IMR-90 (cell line): ENCODE data around the gene CD1C. TPM values are rescaled to one million over a fixed set of nuclear protein-coding genes. Genes with fewer than 3 reads are reported as not detected.

Source experiments
- ATAC-seq: fragments of 200-7000 bp; cut with Tn5 transposase; 2 replicates; pipeline ENCODE4 v1.9.1; 2020; ENCODE audit warnings: low read depth, mild to moderate bottlenecking, moderate library complexity
- BruUV-seq: library from RNA; stranded (reverse); fragments of 400-500 nt; replicated peaks from 2 replicates; lab custom pipeline; 2021; lab: Mats Ljungman, UMichigan
- CTCF ChIA-PET: fragments of 300-600 bp; formaldehyde crosslinking; extraction: SDS; loops from one replicate; lab custom pipeline; 2021; ENCODE audit warnings: antibody characterized with exemption; lab: Yijun Ruan, JAX
- POLR2A ChIA-PET: fragments of 300-600 bp; sonication (Branson Sonifier 250); formaldehyde crosslinking; loops from one replicate; lab custom pipeline; 2022; ENCODE audit warnings: antibody characterized with exemption; ENCODE audit not compliant: unreplicated experiment; lab: Charles Lee
- DNase-seq: peaks from one replicate; pipeline ENCODE4 v3.0.0; 2013
- H2AFZ ChIP-seq: replicated peaks from 2 replicates; pipeline ENCODE3; 2013; ENCODE audit warnings: low read length, mild to moderate bottlenecking; ENCODE audit not compliant: poor library complexity
- H2AK5ac ChIP-seq: 2 replicates; pipeline ENCODE4 v1.6.1; 2013; ENCODE audit warnings: low read depth, low read length, inconsistent platforms
- H2AK9ac ChIP-seq: replicated peaks from 2 replicates; pipeline ENCODE3; 2013; ENCODE audit warnings: mild to moderate bottlenecking, low read depth, low read length, moderate library complexity; ENCODE audit not compliant: poor library complexity
- H2BK120ac ChIP-seq: 2 replicates; pipeline ENCODE4 v1.6.1; 2013; ENCODE audit warnings: low read depth, low read length, inconsistent platforms
- H2BK15ac ChIP-seq: 3 replicates; pipeline ENCODE4 v1.6.1; 2013; ENCODE audit warnings: low read depth, low read length, inconsistent platforms
- H2BK20ac ChIP-seq: 2 replicates; pipeline ENCODE4 v1.6.1; 2013; ENCODE audit warnings: low read depth, mild to moderate bottlenecking, inconsistent platforms, low read length, moderate library complexity
- H2BK5ac ChIP-seq: 2 replicates; pipeline ENCODE4 v1.6.1; 2013; ENCODE audit warnings: mild to moderate bottlenecking, low read depth, low read length, inconsistent platforms; ENCODE audit not compliant: poor library complexity, severe bottlenecking
- H3K14ac ChIP-seq: replicated peaks from 2 replicates; pipeline ENCODE4 v1.6.1; 2013; ENCODE audit warnings: low read depth, low read length, inconsistent platforms
- H3K18ac ChIP-seq: 2 replicates; pipeline ENCODE4 v1.6.1; 2013; ENCODE audit warnings: low read depth, low read length, control low read depth
- H3K23ac ChIP-seq: 2 replicates; pipeline ENCODE4 v1.6.1; 2013; ENCODE audit warnings: low read depth, low read length, inconsistent platforms
- H3K27ac ChIP-seq: 2 replicates; pipeline ENCODE4 v1.5.1; 2013; ENCODE audit warnings: mild to moderate bottlenecking, control low read depth, low read length; ENCODE audit not compliant: insufficient read depth
- H3K27me3 ChIP-seq: 2 replicates; pipeline ENCODE4 v1.6.1; 2013; ENCODE audit warnings: low read length; ENCODE audit not compliant: control insufficient read depth, insufficient read depth
- H3K36me3 ChIP-seq: 2 replicates; pipeline ENCODE4 v1.6.1; 2013; ENCODE audit warnings: low read length, mixed read lengths; ENCODE audit not compliant: control insufficient read depth, insufficient read depth
- H3K4ac ChIP-seq: 2 replicates; pipeline ENCODE4 v1.6.1; 2013; ENCODE audit warnings: low read depth, low read length, inconsistent platforms
- H3K4me1 ChIP-seq: 2 replicates; pipeline ENCODE4 v1.6.1; 2013; ENCODE audit warnings: low read length, mixed read lengths; ENCODE audit not compliant: control insufficient read depth, insufficient read depth
- H3K4me2 ChIP-seq: 2 replicates; pipeline ENCODE4 v1.6.1; 2013; ENCODE audit warnings: low read depth, mild to moderate bottlenecking, control low read depth, low read length, moderate library complexity
- H3K4me3 ChIP-seq: 2 replicates; pipeline ENCODE4 v1.5.1; 2013; ENCODE audit warnings: low read depth, mild to moderate bottlenecking, control low read depth, low read length, moderate library complexity; ENCODE audit not compliant: insufficient read depth
- H3K56ac ChIP-seq: 2 replicates; pipeline ENCODE4 v1.6.1; 2013; ENCODE audit warnings: low read length, inconsistent platforms; ENCODE audit not compliant: insufficient read depth; ENCODE audit errors: extremely low read depth
- H3K79me1 ChIP-seq, 2 experiments: 2 replicates each; pipeline ENCODE4 v1.6.1; 2013; ENCODE audit warnings: low read length in 2 of 2, inconsistent platforms in 1 of 2, low read depth in 1 of 2
- H3K9ac ChIP-seq: 2 replicates; pipeline ENCODE4 v1.6.1; 2013; ENCODE audit warnings: low read depth, low read length, control low read depth
- H3K9me1 ChIP-seq: 2 replicates; pipeline ENCODE4 v1.6.1; 2013; ENCODE audit warnings: low read length, inconsistent platforms; ENCODE audit not compliant: insufficient read depth
- H3K9me3 ChIP-seq: 2 replicates; pipeline ENCODE4 v1.6.1; 2013; ENCODE audit warnings: low read length; ENCODE audit not compliant: control insufficient read depth, insufficient read depth
- H4K20me1 ChIP-seq: 2 replicates; pipeline ENCODE4 v1.6.1; 2013; ENCODE audit warnings: low read length, inconsistent platforms; ENCODE audit not compliant: insufficient read depth
- H4K5ac ChIP-seq: 2 replicates; pipeline ENCODE4 v1.6.1; 2013; ENCODE audit warnings: mild to moderate bottlenecking, low read depth, low read length, control low read depth
- H4K8ac ChIP-seq, 2 experiments: 2 replicates each; pipeline ENCODE4 v1.6.1; 2013; ENCODE audit warnings: low read depth in 2 of 2, low read length in 2 of 2, control low read depth in 1 of 2, inconsistent platforms in 1 of 2
- H4K91ac ChIP-seq: 2 replicates; pipeline ENCODE4 v1.6.1; 2013; ENCODE audit warnings: low read depth, low read length, inconsistent platforms; ENCODE audit not compliant: insufficient read depth
- BHLHE40 ChIP-seq: fragments of 150-350 bp; IDR thresholded peaks from 2 replicates; pipeline ENCODE4 v1.6.1; 2016; ENCODE audit warnings: mild to moderate bottlenecking, low read depth, low read length
- CEBPB ChIP-seq: IDR thresholded peaks from 2 replicates; pipeline ENCODE4 v1.6.1; 2012; ENCODE audit warnings: low read depth, low read length, improper control_type of control experiment
- CHD1 ChIP-seq: IDR thresholded peaks from 2 replicates; pipeline ENCODE4 v1.6.1; 2012; ENCODE audit warnings: low read depth, low read length, improper control_type of control experiment
- ELK1 ChIP-seq: fragments of 150-350 bp; IDR thresholded peaks from 2 replicates; pipeline ENCODE4 v1.6.1; 2016; ENCODE audit warnings: low read depth, mild to moderate bottlenecking, low read length, moderate library complexity, borderline replicate concordance
- FOS ChIP-seq: fragments of 150-350 bp; IDR thresholded peaks from 2 replicates; pipeline ENCODE4 v1.6.1; 2016; ENCODE audit warnings: low read depth, low read length
- MAFK ChIP-seq: IDR thresholded peaks from 2 replicates; pipeline ENCODE4 v1.6.1; 2012; ENCODE audit warnings: low read depth, low read length, improper control_type of control experiment
- MXI1 ChIP-seq: IDR thresholded peaks from 2 replicates; pipeline ENCODE4 v1.6.1; 2012; ENCODE audit warnings: low read depth, mild to moderate bottlenecking, low read length, moderate library complexity, borderline replicate concordance
- NFE2L2 ChIP-seq: fragments of 150-350 bp; IDR thresholded peaks from 2 replicates; pipeline ENCODE4 v1.6.1; 2016; ENCODE audit warnings: low read depth, mild to moderate bottlenecking, low read length
- POLR2A ChIP-seq: IDR thresholded peaks from 2 replicates; pipeline ENCODE4 v1.6.1; 2012; ENCODE audit warnings: mild to moderate bottlenecking, low read depth, low read length
- RAD21 ChIP-seq: IDR thresholded peaks from 2 replicates; pipeline ENCODE4 v1.6.1; 2012; ENCODE audit warnings: low read length, improper control_type of control experiment
- RCOR1 ChIP-seq: IDR thresholded peaks from 2 replicates; pipeline ENCODE4 v1.6.1; 2012; ENCODE audit warnings: mild to moderate bottlenecking, low read length, improper control_type of control experiment; ENCODE audit not compliant: insufficient replicate concordance
- RFX5 ChIP-seq: IDR thresholded peaks from 2 replicates; pipeline ENCODE4 v1.8.0; 2012; ENCODE audit warnings: low read depth, mild to moderate bottlenecking, low read length, moderate library complexity
- WGBS, 2 experiments: methylation state at CpG; one replicate each; pipeline versions ENCODE4 v1.1.5 to v1.1.7; 2013; ENCODE audit warnings: missing lambda C conversion rate in 2 of 2; ENCODE audit not compliant: insufficient read length in 1 of 2; ENCODE audit errors: extremely low coverage in 2 of 2; 5-methylcytosine and 5-hydroxymethylcytosine counted together
- dilution Hi-C: fragments of 300-500 bp; cut with HindIII; formaldehyde crosslinking; loops from one replicate; pipeline ENCODE4 v1.14.3; 2018; ENCODE audit warnings: low sequenced_read_pairs; ENCODE audit not compliant: unreplicated experiment
- in situ Hi-C: fragments of 300-500 bp; cut with MboI; formaldehyde crosslinking; loops from 3 replicates; pipeline ENCODE4 v1.14.3; 2019; ENCODE audit warnings: low sequenced_read_pairs, inconsistent platforms, mixed read lengths
- intact Hi-C: fragments of 100-400 bp; cut with micrococcal nuclease; formaldehyde crosslinking; loops from 2 replicates; pipeline ENCODE4 v1.10.0; 2022
- polyA plus RNA-seq, 3 experiments: library from polyadenylated mRNA; depleted of rRNA; stranded (reverse); fragments of >200 nt; gene quantifications; 2 replicates each; pipeline ENCODE4 v1.2.3, GENCODE V29; 2012; ENCODE audit warnings: low replicate concordance in 1 of 3
- total RNA-seq: library from RNA; depleted of rRNA; stranded (reverse); fragments of >200 nt; gene quantifications from 2 replicates; pipeline ENCODE4 v1.2.3, GENCODE V29; 2012
- TF ChIP-seq, protein P1 (sequence below): conservative IDR thresholded peaks from 2 replicates; pipeline ENCODE4 v1.5.1; 2012; ENCODE audit warnings: mild to moderate bottlenecking, low read depth, low read length, improper control_type of control experiment
- TF ChIP-seq, protein P2 (sequence below): fragments of 150-350 bp; IDR thresholded peaks from 2 replicates; pipeline ENCODE4 v1.6.1; 2017; ENCODE audit warnings: mild to moderate bottlenecking, antibody characterized with exemption, low read length, low read depth

Gene CD1C
- total and polyA plus RNA-seq, 2 of the 4 experiments (the other 2 are of a cell fraction) = not detected

- TF ChIP-seq MXI1 (no peak), POLR2A (no peak), BHLHE40 (no peak), CEBPB (no peak), RAD21 (no peak), RFX5 (no peak), NFE2L2 (no peak), MAFK (no peak), RCOR1 (no peak), ELK1 (no peak), CHD1 (no peak), FOS (no peak)
- TF ChIP-seq, protein P1, sequence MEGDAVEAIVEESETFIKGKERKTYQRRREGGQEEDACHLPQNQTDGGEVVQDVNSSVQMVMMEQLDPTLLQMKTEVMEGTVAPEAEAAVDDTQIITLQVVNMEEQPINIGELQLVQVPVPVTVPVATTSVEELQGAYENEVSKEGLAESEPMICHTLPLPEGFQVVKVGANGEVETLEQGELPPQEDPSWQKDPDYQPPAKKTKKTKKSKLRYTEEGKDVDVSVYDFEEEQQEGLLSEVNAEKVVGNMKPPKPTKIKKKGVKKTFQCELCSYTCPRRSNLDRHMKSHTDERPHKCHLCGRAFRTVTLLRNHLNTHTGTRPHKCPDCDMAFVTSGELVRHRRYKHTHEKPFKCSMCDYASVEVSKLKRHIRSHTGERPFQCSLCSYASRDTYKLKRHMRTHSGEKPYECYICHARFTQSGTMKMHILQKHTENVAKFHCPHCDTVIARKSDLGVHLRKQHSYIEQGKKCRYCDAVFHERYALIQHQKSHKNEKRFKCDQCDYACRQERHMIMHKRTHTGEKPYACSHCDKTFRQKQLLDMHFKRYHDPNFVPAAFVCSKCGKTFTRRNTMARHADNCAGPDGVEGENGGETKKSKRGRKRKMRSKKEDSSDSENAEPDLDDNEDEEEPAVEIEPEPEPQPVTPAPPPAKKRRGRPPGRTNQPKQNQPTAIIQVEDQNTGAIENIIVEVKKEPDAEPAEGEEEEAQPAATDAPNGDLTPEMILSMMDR = no peak
- TF ChIP-seq, protein P2, sequence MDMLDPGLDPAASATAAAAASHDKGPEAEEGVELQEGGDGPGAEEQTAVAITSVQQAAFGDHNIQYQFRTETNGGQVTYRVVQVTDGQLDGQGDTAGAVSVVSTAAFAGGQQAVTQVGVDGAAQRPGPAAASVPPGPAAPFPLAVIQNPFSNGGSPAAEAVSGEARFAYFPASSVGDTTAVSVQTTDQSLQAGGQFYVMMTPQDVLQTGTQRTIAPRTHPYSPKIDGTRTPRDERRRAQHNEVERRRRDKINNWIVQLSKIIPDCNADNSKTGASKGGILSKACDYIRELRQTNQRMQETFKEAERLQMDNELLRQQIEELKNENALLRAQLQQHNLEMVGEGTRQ = no peak
- H3K79me1 ChIP-seq = no peaks in the 10 kb centered on the region
- no peak overlapping the region for H2AFZ ChIP-seq
- no TSS peak for BruUV-seq
- H3K4me2 ChIP-seq = no peak overlapping the region
- H2BK20ac ChIP-seq = no peak overlapping the region
- H3K4me3 ChIP-seq = no peak overlapping the region
- H3K36me3 ChIP-seq = no peaks in the 10 kb centered on the region
- no peak overlapping the region for H2AK9ac ChIP-seq
- H3K9me1 ChIP-seq = no peaks in the 10 kb centered on the region
- H3K14ac ChIP-seq = no peak overlapping the region
- no peak overlapping the region for H3K56ac ChIP-seq
- H3K27me3 ChIP-seq = no peaks in the 10 kb centered on the region
- no peak overlapping the region for H3K23ac ChIP-seq
- no peak overlapping the region for H2BK5ac ChIP-seq
- H3K27ac ChIP-seq = no peak overlapping the region
- no peak overlapping the region for H3K9ac ChIP-seq
- H2BK15ac ChIP-seq = no peak overlapping the region
- H4K91ac ChIP-seq = no peak overlapping the region
- DNase-seq = no peak
- WGBS, 2 experiments = 60% methylated on average over 1 of the region's 5 CpGs; no CpG with 5 or more reads in 1 of the 2 experiments
- no peak overlapping the region for H4K8ac ChIP-seq
- H4K5ac ChIP-seq = no peak overlapping the region
- ATAC-seq = no peak
- H4K20me1 ChIP-seq = no peaks in the 10 kb centered on the region
- no peaks in the 10 kb centered on the region for H3K4me1 ChIP-seq
- POLR2A ChIA-PET = no interaction called here
- no peak overlapping the region for H2BK120ac ChIP-seq
- dilution Hi-C loops = no loop called here
- intact Hi-C loops = loop anchor here (10.0 kb wide), 1 partner anchor 244 kb away; no protein-coding TSS in a partner anchor
- CTCF ChIA-PET = no interaction called here
- peaks cover 3% of the 10 kb centered on the region; the same call in 1 of the 2 replicates for H3K9me3 ChIP-seq
- H2AK5ac ChIP-seq = no peak overlapping the region
- no peak overlapping the region for H3K4ac ChIP-seq
- H3K18ac ChIP-seq = no peak overlapping the region
- in situ Hi-C loops = no loop called here
These were observed 660 bp downstream of the CD1C start for GRCh38 chr1:158290321-158290844.
